Measurements from ENCODE around the gene ALPK3.

DNA sequence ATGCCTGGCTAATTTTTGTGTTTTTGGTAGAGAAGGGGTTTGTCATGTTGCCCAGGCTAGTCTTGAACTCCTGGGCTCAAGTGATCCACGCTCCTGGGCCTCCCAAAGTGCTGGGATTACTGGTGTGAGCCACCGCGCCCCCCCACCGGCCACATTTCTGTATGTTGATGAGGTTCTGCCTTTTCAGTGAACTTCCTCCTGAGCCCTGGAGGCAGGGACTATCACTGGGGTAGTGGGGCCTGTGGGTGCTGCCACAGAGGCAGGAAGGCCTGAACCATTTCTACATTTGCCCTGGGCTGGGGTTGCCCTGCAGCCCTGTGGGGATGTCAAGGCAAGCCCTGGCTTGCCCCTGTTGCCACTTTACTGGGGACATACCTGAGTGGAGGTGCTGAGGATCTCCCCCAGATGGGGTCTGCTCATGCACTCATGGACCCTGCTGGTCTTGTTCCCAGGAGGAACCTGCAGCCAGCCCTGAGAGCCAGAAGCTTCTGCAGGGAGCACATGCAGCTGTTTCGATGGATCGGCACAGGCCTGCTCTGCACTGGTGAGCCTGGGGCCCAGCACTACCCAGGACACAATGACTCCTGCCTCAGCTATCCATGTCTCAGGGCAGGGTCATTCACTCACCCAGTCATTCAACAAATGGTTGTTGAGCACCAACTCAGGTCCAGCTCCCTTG is 73.0 kb downstream of the ALPK3 start:
- TF ChIP-seq, protein P1, sequence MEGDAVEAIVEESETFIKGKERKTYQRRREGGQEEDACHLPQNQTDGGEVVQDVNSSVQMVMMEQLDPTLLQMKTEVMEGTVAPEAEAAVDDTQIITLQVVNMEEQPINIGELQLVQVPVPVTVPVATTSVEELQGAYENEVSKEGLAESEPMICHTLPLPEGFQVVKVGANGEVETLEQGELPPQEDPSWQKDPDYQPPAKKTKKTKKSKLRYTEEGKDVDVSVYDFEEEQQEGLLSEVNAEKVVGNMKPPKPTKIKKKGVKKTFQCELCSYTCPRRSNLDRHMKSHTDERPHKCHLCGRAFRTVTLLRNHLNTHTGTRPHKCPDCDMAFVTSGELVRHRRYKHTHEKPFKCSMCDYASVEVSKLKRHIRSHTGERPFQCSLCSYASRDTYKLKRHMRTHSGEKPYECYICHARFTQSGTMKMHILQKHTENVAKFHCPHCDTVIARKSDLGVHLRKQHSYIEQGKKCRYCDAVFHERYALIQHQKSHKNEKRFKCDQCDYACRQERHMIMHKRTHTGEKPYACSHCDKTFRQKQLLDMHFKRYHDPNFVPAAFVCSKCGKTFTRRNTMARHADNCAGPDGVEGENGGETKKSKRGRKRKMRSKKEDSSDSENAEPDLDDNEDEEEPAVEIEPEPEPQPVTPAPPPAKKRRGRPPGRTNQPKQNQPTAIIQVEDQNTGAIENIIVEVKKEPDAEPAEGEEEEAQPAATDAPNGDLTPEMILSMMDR (IDR thresholded peaks at IDR 0.05 in 2 of 3, conservative IDR thresholded peaks at IDR 0.05 in 1 of 3; ENCODE audit: control insufficient read depth in 2 of 3, extremely low read depth in 1 of 3, insufficient read depth in 1 of 3, low read depth in 3 of 3, low read length in 3 of 3), result no peak
- TF ChIP-seq IKZF1 (conservative IDR thresholded peaks at IDR 0.05) (no peak), SRF (IDR thresholded peaks at IDR 0.05; ENCODE audit: low read depth in 2 of 2, low read length in 2 of 2) (no peak), HDGF (IDR thresholded peaks at IDR 0.05) (no peak), HSF1 (IDR thresholded peaks at IDR 0.05; ENCODE audit: low read depth, low read length) (no peak), REST (IDR thresholded peaks at IDR 0.05; ENCODE audit: low read depth, low read length) (no peak), TAF1 (IDR thresholded peaks at IDR 0.05; ENCODE audit: borderline replicate concordance, low read depth, low read length) (no peak), ZBTB40 (IDR thresholded peaks at IDR 0.05; ENCODE audit: borderline replicate concordance) (no peak), TCF12 (IDR thresholded peaks at IDR 0.05; ENCODE audit: low read depth, low read length) (no peak), NRF1 (conservative IDR thresholded peaks at IDR 0.05; ENCODE audit: low read depth, low read length) (no peak), ELK1 (IDR thresholded peaks at IDR 0.05; ENCODE audit: low read depth, low read length) (no peak), JUNB (IDR thresholded peaks at IDR 0.05) (no peak)
- TF ChIP-seq, protein P2, sequence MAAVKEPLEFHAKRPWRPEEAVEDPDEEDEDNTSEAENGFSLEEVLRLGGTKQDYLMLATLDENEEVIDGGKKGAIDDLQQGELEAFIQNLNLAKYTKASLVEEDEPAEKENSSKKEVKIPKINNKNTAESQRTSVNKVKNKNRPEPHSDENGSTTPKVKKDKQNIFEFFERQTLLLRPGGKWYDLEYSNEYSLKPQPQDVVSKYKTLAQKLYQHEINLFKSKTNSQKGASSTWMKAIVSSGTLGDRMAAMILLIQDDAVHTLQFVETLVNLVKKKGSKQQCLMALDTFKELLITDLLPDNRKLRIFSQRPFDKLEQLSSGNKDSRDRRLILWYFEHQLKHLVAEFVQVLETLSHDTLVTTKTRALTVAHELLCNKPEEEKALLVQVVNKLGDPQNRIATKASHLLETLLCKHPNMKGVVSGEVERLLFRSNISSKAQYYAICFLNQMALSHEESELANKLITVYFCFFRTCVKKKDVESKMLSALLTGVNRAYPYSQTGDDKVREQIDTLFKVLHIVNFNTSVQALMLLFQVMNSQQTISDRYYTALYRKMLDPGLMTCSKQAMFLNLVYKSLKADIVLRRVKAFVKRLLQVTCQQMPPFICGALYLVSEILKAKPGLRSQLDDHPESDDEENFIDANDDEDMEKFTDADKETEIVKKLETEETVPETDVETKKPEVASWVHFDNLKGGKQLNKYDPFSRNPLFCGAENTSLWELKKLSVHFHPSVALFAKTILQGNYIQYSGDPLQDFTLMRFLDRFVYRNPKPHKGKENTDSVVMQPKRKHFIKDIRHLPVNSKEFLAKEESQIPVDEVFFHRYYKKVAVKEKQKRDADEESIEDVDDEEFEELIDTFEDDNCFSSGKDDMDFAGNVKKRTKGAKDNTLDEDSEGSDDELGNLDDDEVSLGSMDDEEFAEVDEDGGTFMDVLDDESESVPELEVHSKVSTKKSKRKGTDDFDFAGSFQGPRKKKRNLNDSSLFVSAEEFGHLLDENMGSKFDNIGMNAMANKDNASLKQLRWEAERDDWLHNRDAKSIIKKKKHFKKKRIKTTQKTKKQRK (IDR thresholded peaks at IDR 0.05; ENCODE audit: low read depth, low read length), result no peak

Measured in GM12878 (cell line).